HEK293 (cell line): ENCODE data around the gene SNAPC4.

Experiments
- TF ChIP-seq, protein P1 (sequence below): fragments of 450-650 bp; formaldehyde crosslinking; conservative IDR thresholded peaks from 2 replicates; pipeline ENCODE4 v1.5.1; 2016; ENCODE audit warnings: low read depth, missing biosample characterization, missing genetic modification characterization
- TF ChIP-seq, protein P2 (sequence below): fragments of 450-650 bp; formaldehyde crosslinking; IDR thresholded peaks from 2 replicates; pipeline ENCODE4 v1.5.1; 2016; ENCODE audit warnings: missing biosample characterization, missing genetic modification characterization

DNA sequence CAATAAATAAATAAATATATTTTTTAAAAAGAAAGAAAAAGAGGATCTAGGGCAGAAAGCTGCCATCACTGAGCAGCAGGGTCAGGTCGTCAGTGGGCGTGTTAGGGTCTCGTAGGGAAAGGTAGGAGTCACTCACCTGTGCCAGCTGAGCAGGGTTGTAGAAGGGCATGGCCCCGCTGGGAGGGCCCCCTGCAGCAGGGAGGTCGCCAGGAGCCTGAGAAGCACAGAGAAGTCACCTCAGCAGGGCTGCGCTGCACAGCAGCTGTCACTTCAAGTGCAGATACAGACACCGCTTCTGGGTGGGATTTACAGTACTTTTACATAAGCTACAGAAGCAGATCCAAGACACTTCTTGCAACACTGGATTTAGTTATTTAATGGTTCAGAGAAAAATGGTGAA, 43.7 kb upstream of the SNAPC4 start:
- TF ChIP-seq, protein P1, sequence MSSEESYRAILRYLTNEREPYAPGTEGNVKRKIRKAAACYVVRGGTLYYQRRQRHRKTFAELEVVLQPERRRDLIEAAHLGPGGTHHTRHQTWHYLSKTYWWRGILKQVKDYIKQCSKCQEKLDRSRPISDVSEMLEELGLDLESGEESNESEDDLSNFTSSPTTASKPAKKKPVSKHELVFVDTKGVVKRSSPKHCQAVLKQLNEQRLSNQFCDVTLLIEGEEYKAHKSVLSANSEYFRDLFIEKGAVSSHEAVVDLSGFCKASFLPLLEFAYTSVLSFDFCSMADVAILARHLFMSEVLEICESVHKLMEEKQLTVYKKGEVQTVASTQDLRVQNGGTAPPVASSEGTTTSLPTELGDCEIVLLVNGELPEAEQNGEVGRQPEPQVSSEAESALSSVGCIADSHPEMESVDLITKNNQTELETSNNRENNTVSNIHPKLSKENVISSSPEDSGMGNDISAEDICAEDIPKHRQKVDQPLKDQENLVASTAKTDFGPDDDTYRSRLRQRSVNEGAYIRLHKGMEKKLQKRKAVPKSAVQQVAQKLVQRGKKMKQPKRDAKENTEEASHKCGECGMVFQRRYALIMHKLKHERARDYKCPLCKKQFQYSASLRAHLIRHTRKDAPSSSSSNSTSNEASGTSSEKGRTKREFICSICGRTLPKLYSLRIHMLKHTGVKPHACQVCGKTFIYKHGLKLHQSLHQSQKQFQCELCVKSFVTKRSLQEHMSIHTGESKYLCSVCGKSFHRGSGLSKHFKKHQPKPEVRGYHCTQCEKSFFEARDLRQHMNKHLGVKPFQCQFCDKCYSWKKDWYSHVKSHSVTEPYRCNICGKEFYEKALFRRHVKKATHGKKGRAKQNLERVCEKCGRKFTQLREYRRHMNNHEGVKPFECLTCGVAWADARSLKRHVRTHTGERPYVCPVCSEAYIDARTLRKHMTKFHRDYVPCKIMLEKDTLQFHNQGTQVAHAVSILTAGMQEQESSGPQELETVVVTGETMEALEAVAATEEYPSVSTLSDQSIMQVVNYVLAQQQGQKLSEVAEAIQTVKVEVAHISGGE, result no peak
- TF ChIP-seq, protein P2, sequence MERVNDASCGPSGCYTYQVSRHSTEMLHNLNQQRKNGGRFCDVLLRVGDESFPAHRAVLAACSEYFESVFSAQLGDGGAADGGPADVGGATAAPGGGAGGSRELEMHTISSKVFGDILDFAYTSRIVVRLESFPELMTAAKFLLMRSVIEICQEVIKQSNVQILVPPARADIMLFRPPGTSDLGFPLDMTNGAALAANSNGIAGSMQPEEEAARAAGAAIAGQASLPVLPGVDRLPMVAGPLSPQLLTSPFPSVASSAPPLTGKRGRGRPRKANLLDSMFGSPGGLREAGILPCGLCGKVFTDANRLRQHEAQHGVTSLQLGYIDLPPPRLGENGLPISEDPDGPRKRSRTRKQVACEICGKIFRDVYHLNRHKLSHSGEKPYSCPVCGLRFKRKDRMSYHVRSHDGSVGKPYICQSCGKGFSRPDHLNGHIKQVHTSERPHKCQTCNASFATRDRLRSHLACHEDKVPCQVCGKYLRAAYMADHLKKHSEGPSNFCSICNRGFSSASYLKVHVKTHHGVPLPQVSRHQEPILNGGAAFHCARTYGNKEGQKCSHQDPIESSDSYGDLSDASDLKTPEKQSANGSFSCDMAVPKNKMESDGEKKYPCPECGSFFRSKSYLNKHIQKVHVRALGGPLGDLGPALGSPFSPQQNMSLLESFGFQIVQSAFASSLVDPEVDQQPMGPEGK (tag by site-specific recombination), result no peak
